ENCODE data around the gene CFAP65. TPM values are rescaled to one million over a fixed set of nuclear protein-coding genes. Genes with fewer than 3 reads are reported as not detected.

The CFAP65 gene
- total and polyA plus RNA-seq, 2 of the 4 experiments (the other 2 are of a cell fraction) = not detected

DNA sequence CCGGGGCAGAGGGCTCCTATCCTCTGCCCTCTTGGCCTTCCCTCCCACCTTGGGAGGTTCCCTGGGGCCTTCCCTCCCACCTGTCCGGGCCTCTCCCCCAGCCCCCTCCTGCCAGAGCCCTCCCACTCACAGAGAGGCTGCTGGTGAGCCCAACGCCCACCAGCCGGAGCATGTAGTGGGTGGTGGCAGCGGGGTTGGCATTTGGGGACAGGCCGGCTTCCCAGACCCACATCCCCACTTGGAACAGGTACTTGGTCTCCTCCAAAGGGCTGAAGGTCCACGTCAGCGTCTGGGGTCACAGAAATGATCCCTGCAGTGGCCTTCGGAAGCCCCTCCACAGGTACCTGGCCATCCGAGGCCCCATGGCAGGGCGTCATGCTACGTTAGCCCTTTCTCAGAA lies 19.3 kb downstream of the CFAP65 start:
- POLR2A ChIA-PET (ENCODE audit: unreplicated experiment) = no interaction called here
- H3K23ac ChIP-seq (ENCODE audit: low read depth, low read length) = no peak overlapping the region
- BruUV-seq (replicated peaks) = no TSS peak

More for the DNA sequence above, 19.3 kb downstream of the CFAP65 start:
- Histone ChIP-seq H3K79me1 (ENCODE audit: low read depth in 1 of 2, low read length in 2 of 2) (no peaks in the 10 kb centered on the region), H3K4me1 (ENCODE audit: control insufficient read depth, insufficient read depth, low read length) (no peaks in the 10 kb centered on the region), H3K4me3 (ENCODE audit: insufficient read depth, low read depth, low read length) (no peak overlapping the region), H3K4ac (ENCODE audit: low read depth, low read length) (no peak overlapping the region), H4K20me1 (ENCODE audit: insufficient read depth, low read length) (no peaks in the 10 kb centered on the region), H2BK5ac (ENCODE audit: low read depth, low read length, poor library complexity, severe bottlenecking) (no peak overlapping the region), H4K8ac (ENCODE audit: low read depth in 2 of 2, low read length in 2 of 2) (no peak overlapping the region), H3K9ac (ENCODE audit: low read depth, low read length) (no peak overlapping the region), H4K91ac (ENCODE audit: insufficient read depth, low read depth, low read length) (no peak overlapping the region), H2BK20ac (ENCODE audit: low read depth, low read length) (no peak overlapping the region), H3K9me3 (ENCODE audit: control insufficient read depth, insufficient read depth, low read length) (no peaks in the 10 kb centered on the region), H2AK9ac (replicated peaks; ENCODE audit: low read depth, low read length, poor library complexity) (no peak overlapping the region), H3K36me3 (ENCODE audit: control insufficient read depth, insufficient read depth, low read length) (no peaks in the 10 kb centered on the region), H2AK5ac (ENCODE audit: low read depth, low read length) (no peak overlapping the region), H2BK15ac (ENCODE audit: low read depth, low read length) (no peak overlapping the region), H2BK120ac (ENCODE audit: low read depth, low read length) (no peak overlapping the region), H3K18ac (ENCODE audit: low read depth, low read length) (no peak overlapping the region), H3K14ac (replicated peaks; ENCODE audit: low read depth, low read length) (no peak overlapping the region), H2AFZ (replicated peaks; ENCODE audit: low read length, poor library complexity) (no peak overlapping the region), H4K5ac (ENCODE audit: low read depth, low read length) (no peak overlapping the region), H3K9me1 (ENCODE audit: insufficient read depth, low read length) (no peaks in the 10 kb centered on the region), H3K27ac (ENCODE audit: insufficient read depth, low read length) (no peak overlapping the region), H3K4me2 (ENCODE audit: low read depth, low read length) (no peak overlapping the region), H3K56ac (ENCODE audit: extremely low read depth, insufficient read depth, low read length) (no peak overlapping the region), H3K27me3 (ENCODE audit: control insufficient read depth, insufficient read depth, low read length) (peaks cover 84% of the 10 kb centered on the region)
- WGBS, 2 experiments (ENCODE audit: extremely low coverage in 2 of 2, insufficient read length in 1 of 2) = 80% methylated on average over 1 of the region's 12 CpGs; no CpG with 5 or more reads in 1 of the 2 experiments
- in situ Hi-C loops (cut with MboI; ENCODE audit: low sequenced_read_pairs) = no loop called here
- intact Hi-C loops (cut with micrococcal nuclease) = no loop called here
- dilution Hi-C loops (cut with HindIII; ENCODE audit: low sequenced_read_pairs, unreplicated experiment) = no loop called here
- ATAC-seq (ENCODE audit: low read depth) (no peak), DNase-seq (no peak)
- CTCF ChIA-PET = no interaction called here
- TF ChIP-seq MAFK (IDR thresholded peaks at IDR 0.05; ENCODE audit: low read depth, low read length) (no peak), FOS (IDR thresholded peaks at IDR 0.05; ENCODE audit: low read depth, low read length) (no peak), USF2 (IDR thresholded peaks at IDR 0.05; ENCODE audit: low read depth, low read length) (no peak), MXI1 (IDR thresholded peaks at IDR 0.05; ENCODE audit: borderline replicate concordance, low read depth, low read length) (no peak), SMC3 (IDR thresholded peaks at IDR 0.05; ENCODE audit: low read depth, low read length) (no peak), CEBPB (IDR thresholded peaks at IDR 0.05; ENCODE audit: low read depth, low read length) (no peak), POLR2A (IDR thresholded peaks at IDR 0.05; ENCODE audit: low read depth, low read length) (no peak), CHD1 (IDR thresholded peaks at IDR 0.05; ENCODE audit: low read depth, low read length) (no peak), RAD21 (IDR thresholded peaks at IDR 0.05; ENCODE audit: low read length) (no peak), NFE2L2 (IDR thresholded peaks at IDR 0.05; ENCODE audit: low read depth, low read length) (no peak), RCOR1 (IDR thresholded peaks at IDR 0.05; ENCODE audit: insufficient replicate concordance, low read length) (no peak), BHLHE40 (IDR thresholded peaks at IDR 0.05; ENCODE audit: low read depth, low read length) (no peak)
- TF ChIP-seq, protein P1, sequence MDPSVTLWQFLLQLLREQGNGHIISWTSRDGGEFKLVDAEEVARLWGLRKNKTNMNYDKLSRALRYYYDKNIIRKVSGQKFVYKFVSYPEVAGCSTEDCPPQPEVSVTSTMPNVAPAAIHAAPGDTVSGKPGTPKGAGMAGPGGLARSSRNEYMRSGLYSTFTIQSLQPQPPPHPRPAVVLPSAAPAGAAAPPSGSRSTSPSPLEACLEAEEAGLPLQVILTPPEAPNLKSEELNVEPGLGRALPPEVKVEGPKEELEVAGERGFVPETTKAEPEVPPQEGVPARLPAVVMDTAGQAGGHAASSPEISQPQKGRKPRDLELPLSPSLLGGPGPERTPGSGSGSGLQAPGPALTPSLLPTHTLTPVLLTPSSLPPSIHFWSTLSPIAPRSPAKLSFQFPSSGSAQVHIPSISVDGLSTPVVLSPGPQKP (IDR thresholded peaks at IDR 0.05; ENCODE audit: borderline replicate concordance, low read depth, low read length) = no peak

Data from IMR-90 (cell line).